SJCRH30 (cell line): ENCODE measurements around the gene LRCH3. TPM values are rescaled to one million over a fixed set of nuclear protein-coding genes. Genes with fewer than 3 reads are reported as not detected.

Experiments
- DNase-seq, 2 experiments: peaks; one replicate each; pipeline ENCODE4 v3.0.0-alpha.2; 2015 to 2020
- H3K27ac ChIP-seq: fragments of 250-450 bp; sonication (Bioruptor Pico); 2 replicates; pipeline ENCODE4 v1.5.1; 2020; ENCODE audit warnings: mild to moderate bottlenecking, moderate library complexity
- H3K27me3 ChIP-seq: fragments of 250-450 bp; sonication (Bioruptor Pico); 2 replicates; pipeline ENCODE4 v1.5.1; 2020; ENCODE audit warnings: mild to moderate bottlenecking, moderate library complexity
- H3K36me3 ChIP-seq: fragments of 250-450 bp; sonication (Bioruptor Pico); 2 replicates; pipeline ENCODE4 v1.5.1; 2020; ENCODE audit warnings: mild to moderate bottlenecking, moderate library complexity
- H3K4me1 ChIP-seq: fragments of 250-450 bp; sonication (Bioruptor Pico); 2 replicates; pipeline ENCODE4 v1.5.1; 2020; ENCODE audit warnings: mild to moderate bottlenecking, moderate library complexity
- H3K4me3 ChIP-seq: fragments of 250-450 bp; sonication (Bioruptor Pico); 2 replicates; pipeline ENCODE4 v1.5.1; 2020; ENCODE audit warnings: mild to moderate bottlenecking, moderate library complexity
- H3K9me3 ChIP-seq: fragments of 250-450 bp; sonication (Bioruptor Pico); replicated peaks from 2 replicates; pipeline ENCODE4 v1.5.1; 2020; ENCODE audit warnings: mild to moderate bottlenecking, moderate library complexity
- total RNA-seq: library from RNA; depleted of rRNA; stranded (reverse); fragments of >200 nt; shearing (Covaris generic); gene quantifications from 2 replicates; pipeline ENCODE4 v1.2.3, GENCODE V29; 2014; rRNA removed

LRCH3 gene
- 79.8 and 144 TPM in 2 replicates for total RNA-seq

- Histone ChIP-seq H3K27me3 (no peaks in the 10 kb centered on the region), H3K27ac (peak within 1 kb of the TSS; percentile 91), H3K4me1 (peaks cover 7% of the 10 kb centered on the region; the same call in 1 of the 2 replicates), H3K4me3 (peak within 1 kb of the TSS; percentile 92), H3K36me3 (no peaks in the 10 kb centered on the region), H3K9me3 (no peaks in the 10 kb centered on the region)
- peak; percentile 91 to 93 for DNase-seq
These were observed at the start of gene LRCH3 for GRCh38 chr3:197791113-197791891. LRCH3 (plus strand) TSS chr3:197791254; CDS start chr3:197791279, 25 bp downstream.

GRCh38 chr3:197742787-197743186 lies 48.3 kb upstream of the LRCH3 start:
- H3K27me3 ChIP-seq: no peaks in the 10 kb centered on the region
- H3K4me1 ChIP-seq: no peaks in the 10 kb centered on the region
- H3K9me3 ChIP-seq: no peaks in the 10 kb centered on the region
- no peak overlapping the region for H3K4me3 ChIP-seq
- H3K27ac ChIP-seq: no peak overlapping the region
- H3K36me3 ChIP-seq: no peaks in the 10 kb centered on the region
- DNase-seq: no peak

- Histone ChIP-seq H3K4me3 (no peak overlapping the region), H3K27ac (no peak overlapping the region), H3K9me3 (no peaks in the 10 kb centered on the region), H3K27me3 (no peaks in the 10 kb centered on the region), H3K36me3 (no peaks in the 10 kb centered on the region), H3K4me1 (peaks cover 5% of the 10 kb centered on the region; the same call in 1 of the 2 replicates)
- DNase-seq: no peak
These were observed 44.8 kb upstream of the LRCH3 start for GRCh38 chr3:197746209-197746608.

GRCh38 chr3:197746801-197747237 lies 44.2 kb upstream of the LRCH3 start:
- Histone ChIP-seq H3K4me1 (peaks cover 5% of the 10 kb centered on the region; the same call in 1 of the 2 replicates), H3K27ac (no peak overlapping the region), H3K36me3 (no peaks in the 10 kb centered on the region), H3K27me3 (no peaks in the 10 kb centered on the region), H3K9me3 (no peaks in the 10 kb centered on the region), H3K4me3 (no peak overlapping the region)
- no peak for DNase-seq

GRCh38 chr3:197748597-197749314 lies 42.3 kb upstream of the LRCH3 start:
- Histone ChIP-seq H3K9me3 (no peaks in the 10 kb centered on the region), H3K4me3 (peak overlapping the region; percentile 85), H3K4me1 (peaks cover 5% of the 10 kb centered on the region; the same call in 1 of the 2 replicates), H3K27me3 (no peaks in the 10 kb centered on the region), H3K27ac (peak overlapping the region; percentile 22; the same call in 1 of the 2 replicates), H3K36me3 (no peaks in the 10 kb centered on the region)
- DNase-seq: peak in 1 of 2 experiments; percentile 22

GRCh38 chr3:197749315-197749600 lies 41.8 kb upstream of the LRCH3 start:
- peak overlapping the region; percentile 22; the same call in 1 of the 2 replicates for H3K27ac ChIP-seq
- no peaks in the 10 kb centered on the region for H3K36me3 ChIP-seq
- peaks cover 5% of the 10 kb centered on the region; the same call in 1 of the 2 replicates for H3K4me1 ChIP-seq
- no peaks in the 10 kb centered on the region for H3K27me3 ChIP-seq
- DNase-seq: no peak
- H3K4me3 ChIP-seq: peak overlapping the region; percentile 85
- H3K9me3 ChIP-seq: no peaks in the 10 kb centered on the region

- H3K4me1 ChIP-seq: peaks cover 5% of the 10 kb centered on the region; the same call in 1 of the 2 replicates
- peak within 1 kb of the TSS; percentile 85 for H3K4me3 ChIP-seq
- no peaks in the 10 kb centered on the region for H3K9me3 ChIP-seq
- DNase-seq: peak; percentile 86 to 90
- no peaks in the 10 kb centered on the region for H3K27me3 ChIP-seq
- H3K27ac ChIP-seq: peak within 1 kb of the TSS; percentile 58
- H3K36me3 ChIP-seq: no peaks in the 10 kb centered on the region
These were observed 41.3 kb upstream of the LRCH3 start, which contains the start of gene FYTTD1 for GRCh38 chr3:197749601-197750395. FYTTD1 (plus strand) TSS chr3:197749883; CDS start chr3:197749972, 89 bp downstream.

GRCh38 chr3:197750396-197750831 lies 40.6 kb upstream of the LRCH3 start:
- Histone ChIP-seq H3K4me1 (peaks cover 5% of the 10 kb centered on the region; the same call in 1 of the 2 replicates), H3K4me3 (peak overlapping the region; percentile 85), H3K36me3 (no peaks in the 10 kb centered on the region), H3K27ac (peak overlapping the region; percentile 58), H3K27me3 (no peaks in the 10 kb centered on the region), H3K9me3 (no peaks in the 10 kb centered on the region)
- DNase-seq: peak; percentile 64 to 77

- Histone ChIP-seq H3K4me3 (peak overlapping the region; percentile 85), H3K36me3 (0 out of 2 replicates have a peak, but pooled peaks cover 1% of the 10 kb centered on the region), H3K27me3 (no peaks in the 10 kb centered on the region), H3K4me1 (peaks cover 5% of the 10 kb centered on the region; the same call in 1 of the 2 replicates), H3K27ac (peak overlapping the region; percentile 58), H3K9me3 (no peaks in the 10 kb centered on the region)
- peak; percentile 24 to 45 for DNase-seq
These were observed 40.0 kb upstream of the LRCH3 start for GRCh38 chr3:197750858-197751737.

- Histone ChIP-seq H3K4me1 (peaks cover 5% of the 10 kb centered on the region; the same call in 1 of the 2 replicates), H3K4me3 (peak overlapping the region; percentile 85), H3K27ac (no peak overlapping the region), H3K36me3 (peaks cover 10% of the 10 kb centered on the region; the same call in 1 of the 2 replicates), H3K27me3 (no peaks in the 10 kb centered on the region), H3K9me3 (no peaks in the 10 kb centered on the region)
- DNase-seq: no peak
These were observed 38.9 kb upstream of the LRCH3 start for GRCh38 chr3:197752107-197752506.

- Histone ChIP-seq H3K4me1 (peaks cover 4% of the 10 kb centered on the region; the same call in 1 of the 2 replicates), H3K27ac (no peak overlapping the region), H3K4me3 (no peak overlapping the region), H3K36me3 (peaks cover 15% of the 10 kb centered on the region; the same call in 1 of the 2 replicates), H3K27me3 (no peaks in the 10 kb centered on the region), H3K9me3 (no peaks in the 10 kb centered on the region)
- DNase-seq: no peak
These were observed 37.8 kb upstream of the LRCH3 start for GRCh38 chr3:197753263-197753662.

- DNase-seq: no peak
- H3K27ac ChIP-seq: no peak overlapping the region
- H3K36me3 ChIP-seq: peaks cover 23% of the 10 kb centered on the region
- no peak overlapping the region for H3K4me3 ChIP-seq
- H3K4me1 ChIP-seq: no peaks in the 10 kb centered on the region
- 0 out of 2 replicates have a peak, but pooled peaks cover 3% of the 10 kb centered on the region for H3K9me3 ChIP-seq
- H3K27me3 ChIP-seq: no peaks in the 10 kb centered on the region
These were observed 34.4 kb upstream of the LRCH3 start for GRCh38 chr3:197756704-197757103.

GRCh38 chr3:197758512-197758911 lies 32.5 kb upstream of the LRCH3 start:
- H3K36me3 ChIP-seq: peaks cover 36% of the 10 kb centered on the region
- DNase-seq: no peak
- H3K9me3 ChIP-seq: 0 out of 2 replicates have a peak, but pooled peaks cover 3% of the 10 kb centered on the region

More at GRCh38 chr3:197758512-197758911, 32.5 kb upstream of the LRCH3 start:
- Histone ChIP-seq H3K4me1 (no peaks in the 10 kb centered on the region), H3K4me3 (no peak overlapping the region), H3K27me3 (no peaks in the 10 kb centered on the region), H3K27ac (no peak overlapping the region)
